HepG2 (cell line): ENCODE measurements around the gene RASSF4. TPM values are rescaled to one million over a fixed set of nuclear protein-coding genes. Genes with fewer than 3 reads are reported as not detected.

Source experiments
- EHMT2 ChIP-seq: fragments of 200-600 bp; sonication (generic); IDR thresholded peaks from 2 replicates; pipeline ENCODE4 v1.7.0; 2017; ENCODE audit warnings: antibody characterized with exemption, low read depth, low read length, borderline replicate concordance
- ESRRA ChIP-seq: sonication (generic); formaldehyde crosslinking; IDR thresholded peaks from 2 replicates; pipeline ENCODE4 v1.5.1; 2020; ENCODE audit warnings: mild to moderate bottlenecking, low read depth, missing genetic modification reagents
- FLYWCH1 ChIP-seq: sonication (generic); formaldehyde crosslinking; IDR thresholded peaks from 2 replicates; pipeline ENCODE4 v1.8.1; 2023; ENCODE audit warnings: mild to moderate bottlenecking, missing genetic modification reagents
- GATAD1 ChIP-seq: IDR thresholded peaks from 2 replicates; pipeline ENCODE4 v1.6.1; 2016; ENCODE audit warnings: missing genetic modification reagents, missing compliant biosample characterization
- HDAC1 ChIP-seq: sonication (generic); formaldehyde crosslinking; IDR thresholded peaks from 2 replicates; pipeline ENCODE4 v1.5.1; 2020; ENCODE audit warnings: mild to moderate bottlenecking, missing genetic modification reagents
- HDAC6 ChIP-seq: fragments of 200-600 bp; sonication (generic); IDR thresholded peaks from 2 replicates; pipeline ENCODE4 v1.7.0; 2017; ENCODE audit warnings: mild to moderate bottlenecking, antibody characterized with exemption, low read length, low read depth
- IKZF1 ChIP-seq: fragments of 450-650 bp; IDR thresholded peaks from 2 replicates; pipeline ENCODE4 v1.7.1; 2016
- NFIB ChIP-seq: sonication (generic); formaldehyde crosslinking; IDR thresholded peaks from 2 replicates; pipeline ENCODE4 v1.9.0; 2021; ENCODE audit warnings: missing genetic modification reagents, mild to moderate bottlenecking, borderline replicate concordance
- PHF21A ChIP-seq: sonication (generic); formaldehyde crosslinking; IDR thresholded peaks from 2 replicates; pipeline ENCODE4 v1.5.0; 2020; ENCODE audit warnings: mild to moderate bottlenecking, missing genetic modification reagents
- PRMT3 ChIP-seq: sonication (generic); formaldehyde crosslinking; IDR thresholded peaks from 2 replicates; pipeline ENCODE4 v1.8.1; 2022; ENCODE audit warnings: low read depth, mild to moderate bottlenecking, moderate library complexity, missing genetic modification reagents, borderline replicate concordance
- RBM39 ChIP-seq: fragments of 200-400 bp; formaldehyde crosslinking; IDR thresholded peaks from one replicate; pipeline ENCODE4 v1.6.1; 2018; ENCODE audit warnings: antibody characterized with exemption, mild to moderate bottlenecking, low read depth, low read length; ENCODE audit not compliant: poor library complexity, severe bottlenecking
- RFX3 ChIP-seq: IDR thresholded peaks from 2 replicates; pipeline ENCODE4 v1.6.1; 2016; ENCODE audit warnings: missing biosample characterization, missing genetic modification reagents
- RFXANK ChIP-seq: IDR thresholded peaks from 2 replicates; pipeline ENCODE4 v1.6.1; 2016
- ZKSCAN8 ChIP-seq: IDR thresholded peaks from 2 replicates; pipeline ENCODE4 v1.6.1; 2016; ENCODE audit warnings: borderline replicate concordance, missing genetic modification reagents, missing compliant biosample characterization
- ZMYM4 ChIP-seq: sonication (generic); formaldehyde crosslinking; IDR thresholded peaks from 2 replicates; pipeline ENCODE4 v1.8.1; 2023; ENCODE audit warnings: mild to moderate bottlenecking, missing genetic modification reagents
- ZNF619 ChIP-seq: sonication (generic); formaldehyde crosslinking; IDR thresholded peaks from 2 replicates; pipeline ENCODE4 v1.4.0; 2020; ENCODE audit warnings: mild to moderate bottlenecking, missing genetic modification reagents
- ZSCAN31 ChIP-seq: sonication (generic); formaldehyde crosslinking; IDR thresholded peaks from 2 replicates; pipeline ENCODE4 v1.5.0; 2020; ENCODE audit warnings: low read depth, mild to moderate bottlenecking, missing genetic modification reagents
- ZSCAN9 ChIP-seq: IDR thresholded peaks from 2 replicates; pipeline ENCODE4 v1.6.1; 2016; ENCODE audit warnings: borderline replicate concordance
- polyA plus RNA-seq, 8 experiments: library from polyadenylated mRNA; depleted of rRNA in 3 of 8; stranded (reverse) in 7 of 8; unstranded in 1 of 8; fragments of >200 nt; fragmentation: Illumina TruSeq in 4 of 8; extraction: Trizol in 4 of 8; gene quantifications; 2 replicates each; pipeline versions ENCODE4 v1.2.1 to v1.2.3, GENCODE V29; 2011 to 2016; ENCODE audit warnings: low read depth in 4 of 8, missing spikeins in 1 of 8, mixed read lengths in 1 of 8; ENCODE audit not compliant: insufficient read depth in 1 of 8
- total RNA-seq, 5 experiments: library from RNA; depleted of rRNA; stranded (reverse); fragments of >200 nt; fragmentation: Illumina TruSeq; extraction: Trizol; gene quantifications; 2 replicates each; pipeline ENCODE4 v1.2.3, GENCODE V29; 2016; ENCODE audit warnings: low read depth in 1 of 5
- TF ChIP-seq, protein P1 (sequence below): sonication (generic); formaldehyde crosslinking; IDR thresholded peaks from 2 replicates; pipeline ENCODE4 v1.4.0; 2020; ENCODE audit warnings: mild to moderate bottlenecking, low read depth, missing genetic modification reagents
- TF ChIP-seq, protein P2 (sequence below): IDR thresholded peaks from 2 replicates; pipeline ENCODE4 v1.6.1; 2018; ENCODE audit warnings: missing genetic modification reagents
- TF ChIP-seq, protein P3 (sequence below): sonication (generic); formaldehyde crosslinking; IDR thresholded peaks from 2 replicates; pipeline ENCODE4 v1.5.0; 2020; ENCODE audit warnings: missing genetic modification reagents
- TF ChIP-seq, protein P4 (sequence below): IDR thresholded peaks from 2 replicates; pipeline ENCODE4 v1.6.1; 2016; ENCODE audit warnings: missing compliant biosample characterization, missing genetic modification reagents, borderline replicate concordance
- TF ChIP-seq, protein P5 (sequence below): sonication (generic); formaldehyde crosslinking; IDR thresholded peaks from 2 replicates; pipeline ENCODE4 v1.8.0; 2022; ENCODE audit warnings: missing genetic modification reagents, mild to moderate bottlenecking, moderate library complexity, borderline replicate concordance

Gene RASSF4
- total and polyA plus RNA-seq, 2 of the 13 experiments (the other 11 are each of a cell fraction or from before 2014, with no cell fraction given): 34.0 to 51.7 TPM

DNA sequence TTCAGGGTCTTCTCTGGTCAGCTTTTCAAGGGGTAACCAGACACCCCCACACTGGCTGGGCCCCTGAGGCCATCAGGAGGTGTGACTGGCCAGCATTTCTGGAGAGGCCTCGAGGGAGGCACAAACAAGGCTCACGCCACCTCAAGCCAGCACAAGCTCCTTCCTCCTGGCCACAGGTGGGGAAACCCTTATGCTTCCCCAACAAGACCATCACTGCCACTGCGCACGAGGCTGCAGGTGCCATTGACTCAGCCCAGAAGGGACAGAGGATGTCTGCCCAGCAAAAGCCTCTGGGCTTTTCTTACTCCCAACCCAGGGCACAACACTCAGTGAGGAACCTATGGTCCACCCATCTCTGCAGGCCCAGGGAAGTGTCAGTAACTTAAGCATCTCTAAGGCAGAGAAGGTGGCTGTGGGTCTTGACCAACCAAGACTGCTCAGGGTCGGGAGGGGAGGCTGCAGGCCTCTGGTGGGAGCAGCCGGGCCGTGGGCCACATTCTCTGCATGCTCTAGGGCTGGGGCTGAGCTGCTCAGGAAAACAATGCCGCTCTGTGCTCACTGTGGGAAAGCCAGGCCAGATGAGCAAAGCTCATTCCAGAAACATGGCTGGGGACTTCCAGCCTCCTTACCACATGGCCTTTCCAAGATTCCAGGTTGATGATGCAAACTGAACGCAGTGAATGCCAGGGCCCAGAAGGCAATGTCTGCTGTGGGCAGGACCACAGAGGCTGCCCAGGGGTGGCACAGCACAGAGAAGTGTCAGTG lies 24.2 kb upstream of the RASSF4 start (continued):
- TF ChIP-seq, protein P1, sequence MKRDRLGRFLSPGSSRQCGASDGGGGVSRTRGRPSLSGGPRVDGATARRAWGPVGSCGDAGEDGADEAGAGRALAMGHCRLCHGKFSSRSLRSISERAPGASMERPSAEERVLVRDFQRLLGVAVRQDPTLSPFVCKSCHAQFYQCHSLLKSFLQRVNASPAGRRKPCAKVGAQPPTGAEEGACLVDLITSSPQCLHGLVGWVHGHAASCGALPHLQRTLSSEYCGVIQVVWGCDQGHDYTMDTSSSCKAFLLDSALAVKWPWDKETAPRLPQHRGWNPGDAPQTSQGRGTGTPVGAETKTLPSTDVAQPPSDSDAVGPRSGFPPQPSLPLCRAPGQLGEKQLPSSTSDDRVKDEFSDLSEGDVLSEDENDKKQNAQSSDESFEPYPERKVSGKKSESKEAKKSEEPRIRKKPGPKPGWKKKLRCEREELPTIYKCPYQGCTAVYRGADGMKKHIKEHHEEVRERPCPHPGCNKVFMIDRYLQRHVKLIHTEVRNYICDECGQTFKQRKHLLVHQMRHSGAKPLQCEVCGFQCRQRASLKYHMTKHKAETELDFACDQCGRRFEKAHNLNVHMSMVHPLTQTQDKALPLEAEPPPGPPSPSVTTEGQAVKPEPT (CRISPR knock-in tag): peak; percentile 80
- TF ChIP-seq ESRRA (no peak), PHF21A (CRISPR knock-in tag) (peak; percentile 36; the same call in 1 of the 2 replicates), RFXANK (CRISPR knock-in tag) (no peak), NFIB (CRISPR knock-in tag) (no peak), FLYWCH1 (CRISPR knock-in tag) (0 out of 2 replicates have a peak, but pooled peaks have one; percentile 29), ZNF619 (CRISPR knock-in tag) (no peak), RBM39 (peak; percentile 78), GATAD1 (peak; percentile 60; the same call in 1 of the 2 replicates), ZKSCAN8 (CRISPR knock-in tag) (peak; percentile 84; the same call in 1 of the 2 replicates), PRMT3 (peak; percentile 85; the same call in 1 of the 2 replicates), EHMT2 (no peak), HDAC1 (CRISPR knock-in tag) (no peak; the same call in 1 of the 2 replicates), RFX3 (CRISPR knock-in tag) (no peak), HDAC6 (no peak), ZMYM4 (CRISPR knock-in tag) (peak; percentile 83), ZSCAN9 (CRISPR knock-in tag) (peak; percentile 89; the same call in 1 of the 2 replicates), ZSCAN31 (CRISPR knock-in tag) (peak; percentile 76; the same call in 1 of the 2 replicates), IKZF1 (no peak)
- TF ChIP-seq, protein P2, sequence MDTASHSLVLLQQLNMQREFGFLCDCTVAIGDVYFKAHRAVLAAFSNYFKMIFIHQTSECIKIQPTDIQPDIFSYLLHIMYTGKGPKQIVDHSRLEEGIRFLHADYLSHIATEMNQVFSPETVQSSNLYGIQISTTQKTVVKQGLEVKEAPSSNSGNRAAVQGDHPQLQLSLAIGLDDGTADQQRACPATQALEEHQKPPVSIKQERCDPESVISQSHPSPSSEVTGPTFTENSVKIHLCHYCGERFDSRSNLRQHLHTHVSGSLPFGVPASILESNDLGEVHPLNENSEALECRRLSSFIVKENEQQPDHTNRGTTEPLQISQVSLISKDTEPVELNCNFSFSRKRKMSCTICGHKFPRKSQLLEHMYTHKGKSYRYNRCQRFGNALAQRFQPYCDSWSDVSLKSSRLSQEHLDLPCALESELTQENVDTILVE: peak; percentile 82
- TF ChIP-seq, protein P3, sequence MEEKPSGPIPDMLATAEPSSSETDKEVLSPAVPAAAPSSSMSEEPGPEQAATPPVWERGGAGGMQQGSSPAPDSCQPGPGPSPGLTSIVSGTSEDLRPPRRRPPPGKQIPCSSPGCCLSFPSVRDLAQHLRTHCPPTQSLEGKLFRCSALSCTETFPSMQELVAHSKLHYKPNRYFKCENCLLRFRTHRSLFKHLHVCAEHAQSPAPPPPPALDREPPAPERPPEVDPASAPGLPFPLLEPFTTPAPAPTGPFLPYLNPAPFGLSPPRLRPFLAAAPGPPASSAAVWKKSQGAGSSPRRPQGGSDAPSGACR (CRISPR knock-in tag): no peak
- TF ChIP-seq, protein P4, sequence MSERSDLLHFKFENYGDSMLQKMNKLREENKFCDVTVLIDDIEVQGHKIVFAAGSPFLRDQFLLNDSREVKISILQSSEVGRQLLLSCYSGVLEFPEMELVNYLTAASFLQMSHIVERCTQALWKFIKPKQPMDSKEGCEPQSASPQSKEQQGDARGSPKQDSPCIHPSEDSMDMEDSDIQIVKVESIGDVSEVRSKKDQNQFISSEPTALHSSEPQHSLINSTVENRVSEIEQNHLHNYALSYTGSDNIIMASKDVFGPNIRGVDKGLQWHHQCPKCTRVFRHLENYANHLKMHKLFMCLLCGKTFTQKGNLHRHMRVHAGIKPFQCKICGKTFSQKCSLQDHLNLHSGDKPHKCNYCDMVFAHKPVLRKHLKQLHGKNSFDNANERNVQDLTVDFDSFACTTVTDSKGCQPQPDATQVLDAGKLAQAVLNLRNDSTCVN: peak; percentile 94
- TF ChIP-seq, protein P5, sequence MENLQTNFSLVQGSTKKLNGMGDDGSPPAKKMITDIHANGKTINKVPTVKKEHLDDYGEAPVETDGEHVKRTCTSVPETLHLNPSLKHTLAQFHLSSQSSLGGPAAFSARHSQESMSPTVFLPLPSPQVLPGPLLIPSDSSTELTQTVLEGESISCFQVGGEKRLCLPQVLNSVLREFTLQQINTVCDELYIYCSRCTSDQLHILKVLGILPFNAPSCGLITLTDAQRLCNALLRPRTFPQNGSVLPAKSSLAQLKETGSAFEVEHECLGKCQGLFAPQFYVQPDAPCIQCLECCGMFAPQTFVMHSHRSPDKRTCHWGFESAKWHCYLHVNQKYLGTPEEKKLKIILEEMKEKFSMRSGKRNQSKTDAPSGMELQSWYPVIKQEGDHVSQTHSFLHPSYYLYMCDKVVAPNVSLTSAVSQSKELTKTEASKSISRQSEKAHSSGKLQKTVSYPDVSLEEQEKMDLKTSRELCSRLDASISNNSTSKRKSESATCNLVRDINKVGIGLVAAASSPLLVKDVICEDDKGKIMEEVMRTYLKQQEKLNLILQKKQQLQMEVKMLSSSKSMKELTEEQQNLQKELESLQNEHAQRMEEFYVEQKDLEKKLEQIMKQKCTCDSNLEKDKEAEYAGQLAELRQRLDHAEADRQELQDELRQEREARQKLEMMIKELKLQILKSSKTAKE (CRISPR knock-in tag): peak; percentile 67
